ENCODE results near the gene RLN3.

Gene RLN3

GRCh38 chr19:14072535-14073260 lies 44.8 kb downstream of the RLN3 start, which contains the start of gene MISP3:
Gene MISP3, plus strand, starts transcription at chr19:14072786. Its CDS starts 524 bp downstream, at chr19:14073310.
- CTCF ChIA-PET, result interaction anchor here (0.6 to 2.6 kb wide), 7 partner anchors 10 to 120 kb away, joined by 3 to 13 read pairs (median 3); partner anchors contain the start of genes ASF1B and IL27RA
- DNase-seq (ENCODE audit: extremely low spot score), result no peak
- no peak for TF ChIP-seq ZNF384 (IDR thresholded peaks at IDR 0.05)
- TF ChIP-seq SUZ12 (IDR thresholded peaks at IDR 0.05), result no peak
- TF ChIP-seq FOXA1 (IDR thresholded peaks at IDR 0.05), result no peak
- POLR2A ChIA-PET, result interaction anchor here (0.6 to 3.2 kb wide), 9 partner anchors 9 to 121 kb away, joined by 3 to 15 read pairs (median 3); partner anchors contain the start of genes ASF1B, C19orf67, DCAF15 and IL27RA

- CTCF ChIA-PET, result interaction anchor here (0.8 to 2.6 kb wide), 5 partner anchors 10 to 194 kb away, joined by 3 to 13 read pairs (median 5); partner anchors contain the start of gene IL27RA
- POLR2A ChIA-PET, result interaction anchor here (0.8 to 3.2 kb wide), 6 partner anchors 12 to 121 kb away, joined by 3 to 15 read pairs (median 4); partner anchors contain the start of genes ASF1B, C19orf67, DCAF15 and IL27RA
- DNase-seq (ENCODE audit: extremely low spot score), result peak; percentile 79
- no peak for TF ChIP-seq ZNF384 (IDR thresholded peaks at IDR 0.05)
- TF ChIP-seq ARNT (IDR thresholded peaks at IDR 0.05), result peak; percentile 78; the same call in 1 of the 2 replicates
- peak; percentile 57; the same call in 1 of the 2 replicates for TF ChIP-seq FOXM1 (IDR thresholded peaks at IDR 0.05; ENCODE audit: borderline replicate concordance)
- no peak for TF ChIP-seq LEF1 (IDR thresholded peaks at IDR 0.05; ENCODE audit: borderline replicate concordance)
Observed at GRCh38 chr19:14073261-14073924, 45.4 kb downstream of the RLN3 start.

- TF ChIP-seq NFRKB (IDR thresholded peaks at IDR 0.05) (no peak), ELF4 (IDR thresholded peaks at IDR 0.05) (no peak), SUZ12 (IDR thresholded peaks at IDR 0.05) (no peak), CTBP1 (IDR thresholded peaks at IDR 0.05; ENCODE audit: borderline replicate concordance) (no peak), TARDBP (IDR thresholded peaks at IDR 0.05) (no peak), PKNOX1 (IDR thresholded peaks at IDR 0.05) (no peak)
- DNase-seq (ENCODE audit: extremely low spot score), result no peak
- ChIA-PET CTCF (interaction anchor here (1.0 to 2.6 kb wide), 3 partner anchors 9 to 195 kb away, joined by 3 to 13 read pairs (median 8); no protein-coding TSS in a partner anchor), POLR2A (interaction anchor here (0.8 to 3.2 kb wide), 6 partner anchors 11 to 122 kb away, joined by 3 to 15 read pairs (median 4); partner anchors contain the start of genes ASF1B, C19orf67, DCAF15 and IL27RA)
Observed at GRCh38 chr19:14073925-14074838, 46.2 kb downstream of the RLN3 start.

GRCh38 chr19:14078411-14078810 lies 50.5 kb downstream of the RLN3 start:
- CTCF ChIA-PET, result interaction anchor here (0.6 to 0.9 kb wide), 2 partner anchors 18 to 197 kb away, joined by 3 to 5 read pairs; no protein-coding TSS in a partner anchor
- DNase-seq (ENCODE audit: extremely low spot score), result no peak
- POLR2A ChIA-PET, result interaction anchor here (1.0 kb wide), 1 partner anchor 9 kb away, joined by 4 read pairs; no protein-coding TSS in a partner anchor
- no peak for TF ChIP-seq BHLHE40 (IDR thresholded peaks at IDR 0.05; ENCODE audit: borderline replicate concordance)
- no peak for TF ChIP-seq L3MBTL2 (conservative IDR thresholded peaks at IDR 0.05)
- no peak for TF ChIP-seq FOXK2 (IDR thresholded peaks at IDR 0.05)
- no peak for TF ChIP-seq NFRKB (IDR thresholded peaks at IDR 0.05)
- no peak for TF ChIP-seq ARNT (IDR thresholded peaks at IDR 0.05)
- no peak for TF ChIP-seq HDGF (IDR thresholded peaks at IDR 0.05; ENCODE audit: borderline replicate concordance)
- TF ChIP-seq SUZ12 (IDR thresholded peaks at IDR 0.05), result no peak
- TF ChIP-seq TARDBP (IDR thresholded peaks at IDR 0.05), result no peak
- no peak for TF ChIP-seq FOXM1 (IDR thresholded peaks at IDR 0.05; ENCODE audit: borderline replicate concordance)
- TF ChIP-seq ELF4 (IDR thresholded peaks at IDR 0.05), result no peak
- no peak for TF ChIP-seq CTBP1 (IDR thresholded peaks at IDR 0.05; ENCODE audit: borderline replicate concordance)
- no peak for TF ChIP-seq PKNOX1 (IDR thresholded peaks at IDR 0.05)
- no peak for TF ChIP-seq LEF1 (IDR thresholded peaks at IDR 0.05; ENCODE audit: borderline replicate concordance)
- no peak for TF ChIP-seq ZNF384 (IDR thresholded peaks at IDR 0.05)
- no peak for TF ChIP-seq FOXA1 (IDR thresholded peaks at IDR 0.05)
- TF ChIP-seq SP1 (IDR thresholded peaks at IDR 0.05), result no peak

Data from HEK293T (cell line).